HS-5 (cell line): ENCODE results near the gene REEP1.

Experiments
- DNase-seq: peaks from one replicate; pipeline ENCODE4 v3.0.0-alpha.2; 2012; ENCODE audit warnings: low read depth

Gene REEP1

GRCh38 chr2:86305915-86306254, 31.5 kb downstream of the REEP1 start:
- no peak for DNase-seq

GRCh38 chr2:86305195-86305914, 32.1 kb downstream of the REEP1 start:
- no peak for DNase-seq

- DNase-seq, result no peak
Observed at GRCh38 chr2:86304416-86304815, 33.0 kb downstream of the REEP1 start.

- DNase-seq, result no peak
Observed at GRCh38 chr2:86302320-86302719, 35.1 kb downstream of the REEP1 start.

- DNase-seq, result no peak
Observed at GRCh38 chr2:86301711-86302202, 35.7 kb downstream of the REEP1 start.

- no peak for DNase-seq
Observed at GRCh38 chr2:86301009-86301408, 36.4 kb downstream of the REEP1 start.

GRCh38 chr2:86300496-86300895, 36.9 kb downstream of the REEP1 start:
- no peak for DNase-seq

- no peak for DNase-seq
Observed at GRCh38 chr2:86298411-86299390, 38.7 kb downstream of the REEP1 start.

- no peak for DNase-seq
Observed at GRCh38 chr2:86297382-86298147, 39.9 kb downstream of the REEP1 start.

GRCh38 chr2:86296947-86297346, 40.5 kb downstream of the REEP1 start:
- DNase-seq, result no peak

- DNase-seq, result no peak
Observed at GRCh38 chr2:86295066-86295465, 42.4 kb downstream of the REEP1 start.

GRCh38 chr2:86293612-86294011, 43.8 kb downstream of the REEP1 start:
- no peak for DNase-seq

GRCh38 chr2:86292571-86293515, 44.6 kb downstream of the REEP1 start:
- no peak for DNase-seq

- no peak for DNase-seq
Observed at GRCh38 chr2:86291328-86291662, 46.1 kb downstream of the REEP1 start.

GRCh38 chr2:86290596-86291327, 46.7 kb downstream of the REEP1 start:
- DNase-seq, result no peak

GRCh38 chr2:86286516-86286915, 50.9 kb downstream of the REEP1 start:
- no peak for DNase-seq

- no peak for DNase-seq
Observed at GRCh38 chr2:86285981-86286380, 51.4 kb downstream of the REEP1 start.

- no peak for DNase-seq
Observed at GRCh38 chr2:86285571-86285970, 51.9 kb downstream of the REEP1 start.

- no peak for DNase-seq
Observed at GRCh38 chr2:86284987-86285386, 52.4 kb downstream of the REEP1 start.

GRCh38 chr2:86284401-86284841, 53.0 kb downstream of the REEP1 start:
- DNase-seq, result no peak
